ENCODE measurements around the gene GDPD4.

Gene GDPD4

GRCh38 chr11:77174559-77174958 lies 126.9 kb downstream of the GDPD4 start:
- TF ChIP-seq, protein P1, sequence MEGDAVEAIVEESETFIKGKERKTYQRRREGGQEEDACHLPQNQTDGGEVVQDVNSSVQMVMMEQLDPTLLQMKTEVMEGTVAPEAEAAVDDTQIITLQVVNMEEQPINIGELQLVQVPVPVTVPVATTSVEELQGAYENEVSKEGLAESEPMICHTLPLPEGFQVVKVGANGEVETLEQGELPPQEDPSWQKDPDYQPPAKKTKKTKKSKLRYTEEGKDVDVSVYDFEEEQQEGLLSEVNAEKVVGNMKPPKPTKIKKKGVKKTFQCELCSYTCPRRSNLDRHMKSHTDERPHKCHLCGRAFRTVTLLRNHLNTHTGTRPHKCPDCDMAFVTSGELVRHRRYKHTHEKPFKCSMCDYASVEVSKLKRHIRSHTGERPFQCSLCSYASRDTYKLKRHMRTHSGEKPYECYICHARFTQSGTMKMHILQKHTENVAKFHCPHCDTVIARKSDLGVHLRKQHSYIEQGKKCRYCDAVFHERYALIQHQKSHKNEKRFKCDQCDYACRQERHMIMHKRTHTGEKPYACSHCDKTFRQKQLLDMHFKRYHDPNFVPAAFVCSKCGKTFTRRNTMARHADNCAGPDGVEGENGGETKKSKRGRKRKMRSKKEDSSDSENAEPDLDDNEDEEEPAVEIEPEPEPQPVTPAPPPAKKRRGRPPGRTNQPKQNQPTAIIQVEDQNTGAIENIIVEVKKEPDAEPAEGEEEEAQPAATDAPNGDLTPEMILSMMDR (IDR thresholded peaks at IDR 0.05; ENCODE audit: low read depth, low read length, missing control alignments): no peak
- no peak overlapping the region for H3K4me3 ChIP-seq (ENCODE audit: low read depth, low read length)

GRCh38 chr11:77173494-77173893 lies 128.0 kb downstream of the GDPD4 start:
- no peak for DNase-seq (ENCODE audit: low read depth)
- no peak overlapping the region for H3K4me3 ChIP-seq (ENCODE audit: low read depth, low read length)
- TF ChIP-seq, protein P1 (IDR thresholded peaks at IDR 0.05; ENCODE audit: low read depth, low read length, missing control alignments): no peak
- in situ Hi-C loops (cut with HindIII; ENCODE audit: low sequenced_read_pairs): no loop called here

More at GRCh38 chr11:77174559-77174958, 126.9 kb downstream of the GDPD4 start:
- in situ Hi-C loops (cut with HindIII; ENCODE audit: low sequenced_read_pairs): no loop called here
- DNase-seq (ENCODE audit: low read depth): no peak

DNA sequence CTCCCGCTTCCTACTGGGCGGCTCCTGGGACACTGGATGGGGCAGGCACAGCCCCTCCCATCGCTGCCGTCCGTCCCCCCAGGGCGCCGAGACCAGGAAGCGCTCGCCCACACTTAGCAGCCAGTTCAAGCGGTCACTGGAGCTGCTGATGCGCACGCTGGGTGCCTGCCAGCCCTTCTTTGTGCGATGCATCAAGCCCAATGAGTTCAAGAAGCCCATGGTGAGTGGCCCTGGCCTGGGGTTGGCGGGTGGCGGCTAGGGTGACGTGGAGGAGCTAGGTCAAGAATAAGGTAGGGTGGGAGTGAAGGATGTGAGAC lies 128.9 kb downstream of the GDPD4 start:
- no peak for DNase-seq (ENCODE audit: low read depth)
- no peak overlapping the region for H3K4me3 ChIP-seq (ENCODE audit: low read depth, low read length)
- TF ChIP-seq, protein P1 (IDR thresholded peaks at IDR 0.05; ENCODE audit: low read depth, low read length, missing control alignments): no peak
- in situ Hi-C loops (cut with HindIII; ENCODE audit: low sequenced_read_pairs): no loop called here

DNA sequence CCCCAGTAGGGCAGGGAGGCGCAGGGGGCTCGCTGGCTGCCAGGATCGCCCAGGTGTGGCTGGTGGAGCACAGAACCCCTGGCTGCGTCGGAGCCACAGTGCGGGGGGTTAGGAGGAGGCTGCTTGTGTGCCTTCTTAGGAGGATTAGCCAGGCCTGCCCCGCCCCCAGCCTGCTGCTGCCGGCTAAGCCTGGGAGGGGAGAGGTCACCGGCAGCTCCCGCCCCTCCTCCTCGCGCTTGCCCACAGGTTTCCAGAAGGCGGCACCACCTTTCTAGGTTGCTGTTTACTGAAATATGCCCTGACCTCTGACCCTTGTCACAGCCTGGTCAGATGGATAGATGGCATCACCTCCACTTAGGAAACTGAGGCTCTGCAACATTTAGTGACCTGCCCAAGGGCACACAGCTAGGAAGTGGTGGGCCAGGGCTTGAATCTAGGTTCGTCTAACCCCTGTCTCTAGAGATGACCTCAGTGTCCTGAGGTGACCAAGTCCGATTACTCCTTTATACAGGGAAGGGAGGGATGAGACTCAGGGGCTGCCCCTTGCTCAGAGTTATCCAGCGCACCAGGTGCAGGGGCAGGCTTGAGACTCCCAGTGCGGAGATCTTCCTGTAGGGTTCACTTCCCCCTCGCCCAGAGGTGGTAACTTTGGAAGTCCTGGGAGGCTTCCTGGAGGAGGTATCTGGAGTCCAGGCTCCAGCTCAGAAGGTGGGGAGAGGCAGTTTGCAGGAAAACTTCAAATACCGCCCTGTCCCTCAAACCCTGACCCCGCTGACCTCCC lies 129.4 kb downstream of the GDPD4 start:
- in situ Hi-C loops (cut with HindIII; ENCODE audit: low sequenced_read_pairs): no loop called here
- no peak for DNase-seq (ENCODE audit: low read depth)
- TF ChIP-seq, protein P1 (IDR thresholded peaks at IDR 0.05; ENCODE audit: low read depth, low read length, missing control alignments): no peak
- H3K4me3 ChIP-seq (ENCODE audit: low read depth, low read length): no peak overlapping the region

DNA sequence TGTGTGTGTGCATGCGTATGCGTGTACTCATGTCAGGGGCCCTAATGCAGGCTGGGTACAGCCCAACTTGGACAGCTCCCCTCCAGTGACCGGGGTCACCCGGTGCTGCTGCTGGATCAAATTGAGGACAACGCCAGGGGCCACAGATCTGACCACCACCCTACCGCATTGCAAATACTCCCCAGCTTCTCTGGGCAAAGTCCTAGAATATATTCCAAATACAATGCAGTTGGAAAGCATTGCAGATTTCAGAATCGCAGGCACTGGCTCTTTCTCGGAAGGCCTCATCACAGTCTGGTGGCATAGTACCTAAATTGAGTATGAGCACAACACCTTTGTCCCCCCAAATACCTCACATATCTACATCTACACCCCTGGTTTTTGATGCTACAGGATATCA lies 130.2 kb downstream of the GDPD4 start:
- no peak overlapping the region for H3K4me3 ChIP-seq (ENCODE audit: low read depth, low read length)
- in situ Hi-C loops (cut with HindIII; ENCODE audit: low sequenced_read_pairs): no loop called here
- TF ChIP-seq, protein P1 (IDR thresholded peaks at IDR 0.05; ENCODE audit: low read depth, low read length, missing control alignments): no peak
- no peak for DNase-seq (ENCODE audit: low read depth)

DNA sequence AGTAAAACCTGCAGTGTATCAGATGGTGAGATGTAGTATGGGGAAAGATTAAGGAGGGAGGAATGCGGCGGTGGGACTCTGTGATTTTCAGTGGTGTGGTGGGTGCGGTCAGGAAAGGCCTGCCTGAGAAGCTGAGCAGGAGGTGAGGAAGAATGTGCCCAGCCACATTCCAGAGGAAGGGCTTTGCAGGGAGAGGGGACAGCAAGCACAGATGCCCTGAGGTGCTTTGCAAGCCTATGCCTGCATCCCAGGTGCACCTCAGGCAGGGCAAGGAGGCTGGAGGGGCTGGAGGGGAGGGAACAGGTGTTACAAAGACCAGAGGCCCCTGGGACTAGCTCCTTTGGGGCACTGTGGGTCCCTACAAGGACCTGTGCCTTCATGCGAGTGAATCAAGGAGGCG lies 131.4 kb downstream of the GDPD4 start:
- TF ChIP-seq, protein P1 (IDR thresholded peaks at IDR 0.05; ENCODE audit: low read depth, low read length, missing control alignments): no peak
- DNase-seq (ENCODE audit: low read depth): no peak
- in situ Hi-C loops (cut with HindIII; ENCODE audit: low sequenced_read_pairs): no loop called here
- H3K4me3 ChIP-seq (ENCODE audit: low read depth, low read length): no peak overlapping the region
